Endodermal cell (in vitro differentiated cells): Measurements from ENCODE around the gene NEO1. TPM values are rescaled to one million over a fixed set of nuclear protein-coding genes. Genes with fewer than 3 reads are reported as not detected.

Experiments used
- DNase-seq: peaks from one replicate; pipeline ENCODE4 v3.0.0-alpha.2; 2017
- H3K27ac ChIP-seq: 2 replicates; pipeline ENCODE4 v1.5.1; 2013; ENCODE audit warnings: mild to moderate bottlenecking, low read depth, low read length, moderate library complexity
- H3K27me3 ChIP-seq: 2 replicates; pipeline ENCODE4 v1.6.1; 2013; ENCODE audit warnings: mild to moderate bottlenecking, low read length, moderate library complexity; ENCODE audit not compliant: insufficient read depth, control insufficient read depth, poor library complexity, severe bottlenecking
- H3K36me3 ChIP-seq: 2 replicates; pipeline ENCODE4 v1.7.0; 2013; ENCODE audit warnings: mild to moderate bottlenecking, low read length, moderate library complexity; ENCODE audit not compliant: control insufficient read depth, insufficient read depth
- H3K4me1 ChIP-seq: one replicate; pipeline ENCODE4 v1.7.0; 2013; ENCODE audit warnings: low read length; ENCODE audit not compliant: control insufficient read depth, insufficient read depth
- H3K4me3 ChIP-seq: 2 replicates; pipeline ENCODE4 v1.5.1; 2013; ENCODE audit warnings: mild to moderate bottlenecking, low read length, moderate library complexity
- H3K9ac ChIP-seq: 2 replicates; pipeline ENCODE4 v1.6.1; 2013; ENCODE audit warnings: mild to moderate bottlenecking, low read length, moderate library complexity; ENCODE audit not compliant: poor library complexity, severe bottlenecking; ENCODE audit errors: extremely low read depth
- H3K9me3 ChIP-seq: 2 replicates; pipeline ENCODE4 v1.6.1; 2013; ENCODE audit warnings: mild to moderate bottlenecking, low read length, moderate library complexity; ENCODE audit not compliant: control insufficient read depth
- H3K27ac Mint-ChIP-seq: 2 replicates; pipeline ENCODE4 v1.8.0; 2020; ENCODE audit warnings: mixed read lengths
- H3K27me3 Mint-ChIP-seq: 2 replicates; pipeline ENCODE4 v1.8.0; 2021; ENCODE audit warnings: mild to moderate bottlenecking, mixed read lengths; ENCODE audit not compliant: insufficient read depth
- H3K36me3 Mint-ChIP-seq: 2 replicates; pipeline ENCODE4 v1.8.0; 2020; ENCODE audit warnings: low read depth, mixed read lengths
- H3K4me1 Mint-ChIP-seq: 2 replicates; pipeline ENCODE4 v1.8.0; 2020; ENCODE audit warnings: mixed read lengths
- H3K4me3 Mint-ChIP-seq: 2 replicates; pipeline ENCODE4 v1.8.0; 2020; ENCODE audit warnings: mild to moderate bottlenecking, moderate library complexity, mixed read lengths
- H3K9me3 Mint-ChIP-seq: 2 replicates; pipeline ENCODE4 v1.8.0; 2020; ENCODE audit warnings: mild to moderate bottlenecking, mixed read lengths
- CTCF ChIP-seq: fragments of 200-600 bp; sonication (generic); conservative IDR thresholded peaks from 2 replicates; pipeline ENCODE4 v1.5.0; 2021; ENCODE audit warnings: antibody characterized with exemption, mild to moderate bottlenecking
- WGBS, 2 experiments: methylation state at CpG; one replicate each; pipeline versions ENCODE4 v1.1.5 to v1.1.7; 2013; ENCODE audit warnings: missing lambda C conversion rate in 2 of 2, mixed read lengths in 1 of 2; ENCODE audit not compliant: insufficient coverage in 1 of 2, insufficient read length in 1 of 2; 5-methylcytosine and 5-hydroxymethylcytosine counted together
- total RNA-seq, 2 donors: library from RNA; stranded (reverse); fragmentation: NEBNext Ultra II Directional in 1 of 2; extraction: Animal tissue kit (Norgen Biotek cat#: 25700) in 1 of 2; gene quantifications; 2 replicates in 1 of 2; 3 replicates in 1 of 2; pipeline ENCODE4 v1.2.1, GENCODE V29; 2021

Gene NEO1
- total RNA-seq, 2 donors from 2014 or later: 132 TPM

GRCh38 chr15:73225358-73226015, 173.2 kb downstream of the NEO1 start:
- Histone ChIP-seq H3K27me3 (no peaks in the 10 kb centered on the region), H3K4me3 (peak overlapping the region; percentile 49), H3K9ac (no peak overlapping the region), H3K36me3 (peaks cover 20% of the 10 kb centered on the region), H3K9me3 (peaks cover 45% of the 10 kb centered on the region), H3K4me1 (peaks cover 5% of the 10 kb centered on the region), H3K27ac (peak overlapping the region; percentile 30)
- peak; percentile 70 for DNase-seq
- TF ChIP-seq CTCF: no peak
- no peak overlapping the region for H3K4me3 Mint-ChIP-seq
- H3K27ac Mint-ChIP-seq: peak overlapping the region; percentile 87
- WGBS, 2 experiments: 89 to 90% methylated on average over 9 to 12 of the region's 13 CpGs
- H3K27me3 Mint-ChIP-seq: no peaks in the 10 kb centered on the region
- H3K9me3 Mint-ChIP-seq: peaks cover 56% of the 10 kb centered on the region
- H3K36me3 Mint-ChIP-seq: peaks cover 69% of the 10 kb centered on the region
- H3K4me1 Mint-ChIP-seq: peaks cover 40% of the 10 kb centered on the region

GRCh38 chr15:73226093-73226814, 174.0 kb downstream of the NEO1 start:
- no peaks in the 10 kb centered on the region for H3K27me3 Mint-ChIP-seq
- Histone ChIP-seq H3K27ac (peak overlapping the region; percentile 30), H3K27me3 (no peaks in the 10 kb centered on the region), H3K9me3 (peaks cover 48% of the 10 kb centered on the region), H3K4me1 (peaks cover 5% of the 10 kb centered on the region), H3K4me3 (no peak overlapping the region), H3K9ac (no peak overlapping the region), H3K36me3 (peaks cover 20% of the 10 kb centered on the region)
- TF ChIP-seq CTCF: no peak
- peak overlapping the region; percentile 87 for H3K27ac Mint-ChIP-seq
- peaks cover 40% of the 10 kb centered on the region for H3K4me1 Mint-ChIP-seq
- H3K4me3 Mint-ChIP-seq: no peak overlapping the region
- WGBS, 2 experiments: 86 to 89% methylated on average over 7 to 9 of the region's 9 CpGs
- DNase-seq: peak; percentile 55
- peaks cover 64% of the 10 kb centered on the region for H3K36me3 Mint-ChIP-seq
- peaks cover 49% of the 10 kb centered on the region for H3K9me3 Mint-ChIP-seq

- Mint-ChIP-seq H3K36me3 (peaks cover 59% of the 10 kb centered on the region), H3K4me1 (peaks cover 49% of the 10 kb centered on the region), H3K4me3 (no peak overlapping the region), H3K27me3 (no peaks in the 10 kb centered on the region), H3K9me3 (peaks cover 37% of the 10 kb centered on the region), H3K27ac (peak overlapping the region; percentile 77)
- DNase-seq: no peak
- Histone ChIP-seq H3K36me3 (peaks cover 20% of the 10 kb centered on the region), H3K27me3 (no peaks in the 10 kb centered on the region), H3K9ac (no peak overlapping the region), H3K4me3 (no peak overlapping the region), H3K4me1 (peaks cover 8% of the 10 kb centered on the region), H3K27ac (no peak overlapping the region), H3K9me3 (peaks cover 44% of the 10 kb centered on the region)
- no peak for TF ChIP-seq CTCF
- 91 to 93% methylated on average over 5 to 6 of the region's 6 CpGs for WGBS, 2 experiments
Observed at GRCh38 chr15:73227433-73228056, 175.3 kb downstream of the NEO1 start.
